OCI-LY1 (cell line): Measurements from ENCODE around the gene ZNF503.

Experiments
- H2AFZ ChIP-seq: fragments of 200-600 bp; sonication (generic), shearing (Covaris generic); 2 replicates; pipeline ENCODE4 v1.6.0; 2014; ENCODE audit warnings: antibody characterized with exemption, mild to moderate bottlenecking, low read length
- H3F3A ChIP-seq: fragments of 200-600 bp; sonication (generic), shearing (Covaris generic); 2 replicates; pipeline ENCODE4 v1.6.0; 2014; ENCODE audit warnings: mild to moderate bottlenecking, antibody characterized with exemption, low read length, moderate library complexity; ENCODE audit not compliant: insufficient read depth
- H3K27ac ChIP-seq: fragments of 200-600 bp; sonication (generic); 2 replicates; pipeline ENCODE4 v1.5.1; 2014; ENCODE audit warnings: low read length, mixed run types, mild to moderate bottlenecking, low read depth; ENCODE audit not compliant: poor library complexity, severe bottlenecking
- H3K27me3 ChIP-seq: fragments of 200-600 bp; sonication (generic); 2 replicates; pipeline ENCODE4 v1.6.0; 2014; ENCODE audit warnings: antibody characterized with exemption, mild to moderate bottlenecking, low read length, moderate library complexity; ENCODE audit not compliant: insufficient read depth
- H3K36me3 ChIP-seq: fragments of 200-600 bp; sonication (generic); 2 replicates; pipeline ENCODE4 v1.6.1; 2014; ENCODE audit warnings: mild to moderate bottlenecking, antibody characterized with exemption, low read length, moderate library complexity, mixed read lengths; ENCODE audit not compliant: insufficient read depth
- H3K4me1 ChIP-seq: fragments of 200-600 bp; sonication (generic); 2 replicates; pipeline ENCODE4 v1.5.1; 2014; ENCODE audit warnings: mild to moderate bottlenecking, low read length, moderate library complexity; ENCODE audit not compliant: insufficient read depth, severe bottlenecking
- H3K4me2 ChIP-seq: fragments of 200-600 bp; sonication (generic), shearing (Covaris generic); 2 replicates; pipeline ENCODE4 v1.6.1; 2014; ENCODE audit warnings: low read length
- H3K4me3 ChIP-seq: fragments of 200-600 bp; sonication (generic); 2 replicates; pipeline ENCODE4 v1.5.1; 2014; ENCODE audit warnings: low read length, low read depth, mild to moderate bottlenecking, mixed read lengths; ENCODE audit not compliant: poor library complexity, severe bottlenecking
- H3K79me2 ChIP-seq: fragments of 200-600 bp; shearing (Covaris generic); 2 replicates; pipeline ENCODE4 v1.6.1; 2016; ENCODE audit warnings: mixed run types, low read length, mixed read lengths; ENCODE audit not compliant: insufficient read depth
- H3K9ac ChIP-seq: fragments of 200-600 bp; sonication (generic), shearing (Covaris generic); 2 replicates; pipeline ENCODE4 v1.6.1; 2014; ENCODE audit warnings: mild to moderate bottlenecking, low read length, mixed read lengths
- H3K9me2 ChIP-seq: fragments of 200-600 bp; sonication (generic), shearing (Covaris generic); 2 replicates; pipeline ENCODE4 v1.6.1; 2014; ENCODE audit warnings: low read depth, mild to moderate bottlenecking, low read length, mixed read lengths
- H3K9me3 ChIP-seq: fragments of 200-600 bp; shearing (Covaris generic); 2 replicates; pipeline ENCODE4 v1.6.1; 2014; ENCODE audit warnings: low read length, mixed read lengths
- H4K20me1 ChIP-seq: fragments of 200-600 bp; sonication (generic), shearing (Covaris generic); 2 replicates; pipeline ENCODE4 v1.6.0; 2016; ENCODE audit warnings: mild to moderate bottlenecking, low read length; ENCODE audit not compliant: insufficient read depth
- EZH2 ChIP-seq: fragments of 200-600 bp; sonication (generic), shearing (Covaris generic); IDR thresholded peaks from 2 replicates; pipeline ENCODE4 v1.8.0; 2017; ENCODE audit warnings: borderline replicate concordance, mixed run types, mild to moderate bottlenecking, antibody characterized with exemption, low read length, moderate library complexity, mixed read lengths
- TF ChIP-seq, protein P1 (sequence below): fragments of 200-600 bp; sonication (generic), shearing (Covaris generic); IDR thresholded peaks from 2 replicates; pipeline ENCODE4 v1.5.1; 2017; ENCODE audit warnings: mild to moderate bottlenecking, antibody characterized with exemption, low read length, moderate library complexity, mixed read lengths

ZNF503 gene

DNA sequence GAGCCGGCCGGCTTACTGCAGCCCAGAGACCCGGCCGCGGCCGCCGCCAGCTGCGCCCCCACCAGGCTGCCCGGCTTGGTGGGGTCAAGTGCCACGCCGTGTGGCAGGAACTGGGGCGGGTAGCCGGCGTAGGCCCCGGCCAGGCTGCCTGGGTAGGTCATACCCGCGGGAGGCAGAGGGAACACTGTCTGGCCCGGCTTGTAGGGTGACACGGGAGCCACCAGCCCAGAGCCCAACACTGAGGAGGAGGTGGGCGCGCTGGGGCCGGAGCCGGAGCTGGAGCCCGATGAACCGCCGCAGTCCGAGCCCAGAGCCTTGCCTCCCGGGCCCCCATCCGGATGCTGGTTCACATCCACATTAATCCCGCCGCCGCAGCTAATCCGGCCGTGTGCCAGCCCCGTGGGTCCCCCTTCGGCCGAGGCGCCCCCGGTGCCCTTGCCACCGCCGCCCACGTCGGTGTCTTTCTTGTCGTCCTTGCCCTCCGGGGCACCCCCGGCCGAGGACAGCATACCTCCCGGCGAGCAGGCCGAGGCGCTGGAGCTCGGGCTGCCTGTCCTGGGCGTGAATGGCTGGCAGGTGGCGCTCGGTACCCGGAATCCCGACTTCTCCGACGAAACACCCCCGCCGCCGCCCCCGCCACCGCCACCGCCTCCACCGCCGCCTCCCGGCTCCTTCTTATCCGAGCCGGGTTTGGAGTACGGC is 2.0 kb downstream of the ZNF503 start:
- no peaks in the 10 kb centered on the region for H3K9me3 ChIP-seq

DNA sequence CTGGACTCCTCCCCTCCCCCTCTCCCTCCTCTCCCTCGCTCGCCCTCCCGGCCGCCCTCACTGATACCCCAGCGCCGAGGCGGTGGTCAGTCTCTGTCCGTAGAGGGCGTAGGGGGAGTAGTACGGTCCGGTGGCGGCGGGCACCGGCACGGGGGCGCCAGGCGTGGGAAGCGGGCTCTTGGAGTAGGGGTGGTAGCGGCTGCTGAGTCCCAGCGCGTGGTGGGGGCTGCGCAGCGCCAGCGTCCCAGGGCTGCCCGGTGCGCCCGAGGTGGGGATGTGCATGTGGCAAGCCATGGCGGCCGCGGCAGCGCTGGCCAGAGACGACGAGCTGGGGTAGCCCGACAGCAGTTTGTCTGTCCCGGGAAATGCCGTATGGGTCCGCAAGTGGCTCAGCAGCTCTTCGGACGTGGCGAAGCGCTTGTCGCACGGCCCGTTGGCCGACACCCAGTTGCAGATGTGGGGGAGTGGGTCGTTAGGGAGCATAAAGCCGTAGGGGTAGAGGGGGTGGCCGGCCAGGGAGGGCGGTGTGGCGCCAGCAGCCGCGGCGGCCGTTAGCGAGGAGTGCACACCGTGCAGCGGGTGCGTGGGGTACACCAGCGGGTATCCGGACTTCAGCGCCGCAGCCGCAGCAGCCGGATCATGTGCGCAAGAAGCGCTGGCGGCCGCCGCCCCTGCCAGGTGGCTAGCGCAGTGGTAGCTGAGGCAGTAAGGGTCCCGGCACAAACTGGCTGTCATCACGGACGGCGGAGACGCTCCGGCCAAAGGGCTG is 2.7 kb downstream of the ZNF503 start:
- H3K4me2 ChIP-seq: no peak overlapping the region
- H3K36me3 ChIP-seq: no peaks in the 10 kb centered on the region
- no peaks in the 10 kb centered on the region for H4K20me1 ChIP-seq
- H3K4me3 ChIP-seq: no peak overlapping the region
- TF ChIP-seq, protein P1, sequence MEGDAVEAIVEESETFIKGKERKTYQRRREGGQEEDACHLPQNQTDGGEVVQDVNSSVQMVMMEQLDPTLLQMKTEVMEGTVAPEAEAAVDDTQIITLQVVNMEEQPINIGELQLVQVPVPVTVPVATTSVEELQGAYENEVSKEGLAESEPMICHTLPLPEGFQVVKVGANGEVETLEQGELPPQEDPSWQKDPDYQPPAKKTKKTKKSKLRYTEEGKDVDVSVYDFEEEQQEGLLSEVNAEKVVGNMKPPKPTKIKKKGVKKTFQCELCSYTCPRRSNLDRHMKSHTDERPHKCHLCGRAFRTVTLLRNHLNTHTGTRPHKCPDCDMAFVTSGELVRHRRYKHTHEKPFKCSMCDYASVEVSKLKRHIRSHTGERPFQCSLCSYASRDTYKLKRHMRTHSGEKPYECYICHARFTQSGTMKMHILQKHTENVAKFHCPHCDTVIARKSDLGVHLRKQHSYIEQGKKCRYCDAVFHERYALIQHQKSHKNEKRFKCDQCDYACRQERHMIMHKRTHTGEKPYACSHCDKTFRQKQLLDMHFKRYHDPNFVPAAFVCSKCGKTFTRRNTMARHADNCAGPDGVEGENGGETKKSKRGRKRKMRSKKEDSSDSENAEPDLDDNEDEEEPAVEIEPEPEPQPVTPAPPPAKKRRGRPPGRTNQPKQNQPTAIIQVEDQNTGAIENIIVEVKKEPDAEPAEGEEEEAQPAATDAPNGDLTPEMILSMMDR: no peak
- no peak for TF ChIP-seq EZH2
- H3K9me3 ChIP-seq: no peaks in the 10 kb centered on the region
- H3K27me3 ChIP-seq: no peaks in the 10 kb centered on the region
- no peaks in the 10 kb centered on the region for H3K4me1 ChIP-seq
- H3K9ac ChIP-seq: no peak overlapping the region
- H3K27ac ChIP-seq: no peak overlapping the region
- no peak overlapping the region for H2AFZ ChIP-seq
- no peaks in the 10 kb centered on the region for H3K9me2 ChIP-seq
- no peaks in the 10 kb centered on the region for H3K79me2 ChIP-seq
- H3F3A ChIP-seq: no peaks in the 10 kb centered on the region

More for the DNA sequence above, 2.0 kb downstream of the ZNF503 start:
- Histone ChIP-seq H3K9me2 (no peaks in the 10 kb centered on the region), H2AFZ (no peak overlapping the region), H3K4me3 (no peak overlapping the region), H3K36me3 (no peaks in the 10 kb centered on the region), H4K20me1 (no peaks in the 10 kb centered on the region), H3K27me3 (no peaks in the 10 kb centered on the region), H3K27ac (no peak overlapping the region), H3K4me2 (no peak overlapping the region), H3K79me2 (no peaks in the 10 kb centered on the region), H3K9ac (no peak overlapping the region), H3K4me1 (no peaks in the 10 kb centered on the region), H3F3A (no peaks in the 10 kb centered on the region)
- no peak for TF ChIP-seq EZH2
- TF ChIP-seq, protein P1: no peak

DNA sequence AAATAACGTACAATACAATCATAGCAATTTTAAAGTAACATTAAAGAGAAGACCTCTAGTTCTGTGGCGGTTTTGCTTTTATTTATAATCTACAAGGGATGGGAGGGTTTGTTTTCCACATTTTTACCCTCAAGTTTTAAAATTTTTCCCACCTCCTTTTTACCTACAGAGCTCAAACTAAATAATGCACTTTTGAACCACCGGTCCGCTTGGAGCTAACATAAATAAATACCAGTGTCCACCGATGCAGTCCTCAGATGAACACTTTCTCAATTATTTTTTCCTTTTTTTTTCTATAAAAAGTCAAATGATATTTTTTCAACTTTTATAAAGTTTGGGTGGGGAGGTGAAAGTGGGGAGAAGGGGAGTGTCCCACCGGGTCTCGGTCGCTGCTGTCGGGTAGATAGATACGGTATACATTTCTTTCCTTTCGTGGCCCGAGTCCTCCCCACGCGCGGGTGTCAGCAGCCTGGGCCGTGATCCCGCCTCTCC is 3.3 kb downstream of the ZNF503 start:
- Histone ChIP-seq H3K9me3 (no peaks in the 10 kb centered on the region), H3K4me1 (no peaks in the 10 kb centered on the region), H3K4me3 (no peak overlapping the region), H3K9me2 (no peaks in the 10 kb centered on the region), H3K79me2 (no peaks in the 10 kb centered on the region), H3F3A (no peaks in the 10 kb centered on the region), H3K9ac (no peak overlapping the region), H3K27me3 (no peaks in the 10 kb centered on the region), H2AFZ (no peak overlapping the region), H3K4me2 (no peak overlapping the region), H4K20me1 (no peaks in the 10 kb centered on the region), H3K27ac (no peak overlapping the region), H3K36me3 (no peaks in the 10 kb centered on the region)
- TF ChIP-seq, protein P1: no peak
- TF ChIP-seq EZH2: no peak
